ENCODE data around the gene OR6C76.
"Not testable (repeated sequence)": the region's sequence is repeated elsewhere in the genome, so short reads cannot be mapped to it uniquely, and the experiment has no call there.

OR6C76 gene

DNA sequence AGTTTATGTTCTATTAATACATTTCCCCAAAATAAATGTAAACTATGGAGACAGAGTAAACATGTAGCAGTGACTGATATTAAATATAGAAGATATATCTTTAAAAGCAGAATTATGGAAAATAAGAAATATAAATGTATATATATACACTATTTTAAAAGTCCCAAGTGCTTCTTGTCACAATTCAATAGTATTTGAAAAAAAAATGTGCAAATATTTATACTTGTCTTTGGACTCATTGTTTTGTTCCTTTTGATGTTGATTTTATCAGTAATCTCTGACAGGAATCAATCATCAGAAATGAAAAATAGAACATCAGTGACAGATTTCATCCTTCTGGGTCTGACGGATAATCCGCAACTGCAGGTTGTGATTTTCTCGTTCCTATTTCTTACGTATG, at the start of gene OR6C76:
OR6C76 (plus strand) TSS at position 301 of the 400 bp plus-strand sequence; CDS start at position 301, 0 bp downstream.
- DNase-seq = no peak

DNA sequence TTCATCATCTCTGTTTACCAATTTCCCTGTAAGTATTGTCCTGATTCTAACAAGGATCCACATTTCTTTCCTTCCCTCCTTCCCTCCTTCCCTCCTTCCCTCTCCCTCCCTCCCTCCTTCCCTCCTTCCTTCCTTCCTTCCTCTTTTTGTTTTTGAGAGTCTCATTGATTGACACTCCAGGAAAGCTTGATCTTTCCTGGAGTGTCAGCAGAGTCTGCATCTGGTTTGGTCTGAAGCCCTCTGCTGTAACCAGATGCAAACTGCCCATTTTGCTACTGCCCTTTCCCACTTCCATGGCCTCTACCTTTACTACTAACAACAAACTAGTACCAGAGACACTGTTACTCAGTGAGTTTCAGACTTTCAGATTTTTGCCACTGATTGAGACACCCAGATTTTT, 40.2 kb upstream of the OR6C76 start:
- no peak for DNase-seq

DNA sequence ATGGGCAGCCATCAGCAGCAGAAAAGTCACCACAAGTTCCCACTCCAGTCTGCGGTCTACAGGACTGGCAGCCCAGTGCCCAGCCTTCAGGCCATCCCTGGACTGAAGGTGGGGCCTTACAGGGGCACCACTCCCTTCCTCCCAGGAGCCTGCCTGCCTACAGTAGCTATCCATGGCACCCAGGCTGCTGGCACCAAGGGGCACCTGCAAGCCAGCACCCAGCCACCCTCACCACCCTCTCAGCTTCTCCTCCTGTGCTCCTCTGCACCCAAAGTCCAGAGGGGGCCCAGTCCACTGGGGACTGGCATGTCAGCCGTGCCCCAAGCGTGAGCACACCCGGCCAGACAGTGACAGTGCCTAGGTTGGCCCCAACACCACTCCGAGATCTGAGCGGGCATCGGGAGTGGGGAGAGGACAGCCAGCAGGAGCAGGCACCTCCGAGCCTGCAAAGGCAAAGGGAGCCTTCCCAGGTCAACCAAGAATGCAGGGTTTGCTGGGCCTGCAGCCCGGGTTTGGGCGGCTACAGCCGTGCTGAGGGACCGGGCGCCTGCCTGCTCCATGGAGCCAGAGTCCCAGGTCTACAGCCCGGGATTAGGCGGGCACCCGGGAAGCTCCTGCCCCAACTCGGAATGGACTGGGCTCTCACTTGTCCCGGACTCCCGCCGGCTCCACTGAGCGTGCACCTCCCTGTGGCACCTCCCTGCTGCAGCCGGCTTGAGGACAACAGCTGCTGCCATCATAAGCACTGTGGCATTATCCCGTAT, 33.8 kb upstream of the OR6C76 start:
- no peak for DNase-seq

DNA sequence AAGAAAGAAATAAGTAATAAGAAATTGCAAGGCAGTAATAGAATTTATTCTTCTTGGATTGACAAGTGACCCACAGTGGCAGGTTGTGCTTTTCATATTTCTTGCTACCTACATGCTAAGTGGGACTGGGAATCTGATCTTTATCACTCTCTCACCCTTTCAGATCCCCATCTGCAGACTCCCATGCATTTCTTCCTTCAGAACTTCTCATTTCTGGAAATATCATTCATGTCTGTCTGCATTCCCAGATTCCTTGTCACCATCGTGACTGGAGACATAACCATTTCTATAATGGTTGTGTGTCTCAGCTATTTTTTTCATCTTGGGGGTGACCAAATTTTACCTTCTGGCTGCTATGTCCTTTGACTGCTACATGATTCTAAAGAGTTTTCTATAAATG, 29.7 kb upstream of the OR6C76 start:
- no peak for DNase-seq

DNA sequence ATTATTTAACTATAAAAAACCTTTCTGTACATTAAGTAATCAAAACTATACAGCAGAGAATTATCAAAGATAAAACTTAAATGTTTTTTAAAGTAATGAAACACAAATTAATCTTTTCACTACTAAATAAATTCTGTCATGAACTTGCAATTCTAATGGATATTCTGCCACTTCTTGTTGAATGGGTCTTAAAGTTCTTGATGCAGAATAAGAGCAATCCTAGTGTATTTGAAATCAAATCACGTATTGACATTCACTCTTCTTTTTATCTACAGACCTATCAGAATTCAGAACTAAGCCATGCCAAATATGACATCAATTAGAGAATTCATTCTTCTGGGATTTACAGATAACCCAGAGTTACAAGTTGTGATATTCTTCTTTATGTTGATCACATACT, 25.8 kb upstream of the OR6C76 start, which contains the start of gene OR6C65:
OR6C65 (plus strand) TSS at position 301 of the 400 bp plus-strand sequence; CDS start at position 301, 0 bp downstream.
- DNase-seq = no peak

DNA sequence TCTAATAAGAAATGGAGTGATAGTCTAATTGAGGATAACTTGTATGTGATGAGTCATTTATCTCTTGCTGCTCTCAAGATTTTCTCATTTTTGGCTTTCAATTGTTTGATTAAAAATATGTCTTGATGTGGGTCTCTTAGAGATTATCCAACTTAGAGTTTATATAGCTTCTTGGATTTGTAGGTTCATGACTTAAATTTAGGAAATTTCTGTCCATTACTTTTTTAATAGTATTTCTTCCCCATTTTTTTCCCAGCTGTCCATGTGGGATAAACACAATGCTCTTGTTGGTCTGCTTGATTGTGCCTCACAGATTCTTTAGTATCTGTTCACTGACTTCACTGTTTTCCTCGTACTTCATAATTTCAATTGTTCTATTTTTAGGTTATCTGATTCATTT, 18.2 kb upstream of the OR6C76 start:
- no peak for DNase-seq

DNA sequence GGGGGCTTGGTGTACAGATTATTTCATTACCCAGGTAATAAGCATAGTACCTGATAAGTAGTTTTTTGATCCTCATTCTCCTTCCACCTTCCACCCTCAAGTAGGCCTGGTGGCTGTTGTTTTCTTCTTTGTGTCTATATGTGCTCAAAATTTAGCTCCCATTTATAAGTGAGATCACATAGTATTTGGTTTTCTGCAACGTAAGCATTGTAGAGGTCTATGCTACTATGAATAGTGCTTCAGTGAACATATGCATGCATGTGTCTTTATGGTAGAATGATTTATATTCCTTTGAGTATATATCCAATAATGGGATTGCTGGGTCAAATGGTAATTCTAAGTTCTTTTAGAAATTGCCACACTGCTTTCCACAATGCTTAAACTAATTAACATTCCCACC, 16.9 kb upstream of the OR6C76 start:
- not testable (repeated sequence) for DNase-seq

DNA sequence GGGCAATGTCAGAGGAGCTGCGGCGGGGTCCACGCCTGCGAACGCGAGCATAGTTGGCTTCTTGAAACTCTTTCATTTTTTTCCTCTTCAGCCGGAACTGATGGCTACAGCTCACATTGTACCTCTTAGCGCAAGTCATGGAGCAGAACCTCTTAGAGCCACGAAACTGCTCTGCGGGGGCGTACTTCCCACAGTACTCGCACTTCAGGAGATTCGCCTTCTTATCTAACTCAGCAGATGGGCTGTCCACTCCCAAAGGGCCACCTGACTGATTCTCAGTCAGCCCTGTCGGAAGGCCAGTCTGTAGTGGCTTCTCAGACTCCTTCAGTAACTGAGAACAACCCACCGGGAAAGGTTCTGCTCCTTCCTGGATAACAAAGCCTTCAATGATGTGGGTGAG, 13.9 kb upstream of the OR6C76 start:
- DNase-seq = not testable (repeated sequence)

DNA sequence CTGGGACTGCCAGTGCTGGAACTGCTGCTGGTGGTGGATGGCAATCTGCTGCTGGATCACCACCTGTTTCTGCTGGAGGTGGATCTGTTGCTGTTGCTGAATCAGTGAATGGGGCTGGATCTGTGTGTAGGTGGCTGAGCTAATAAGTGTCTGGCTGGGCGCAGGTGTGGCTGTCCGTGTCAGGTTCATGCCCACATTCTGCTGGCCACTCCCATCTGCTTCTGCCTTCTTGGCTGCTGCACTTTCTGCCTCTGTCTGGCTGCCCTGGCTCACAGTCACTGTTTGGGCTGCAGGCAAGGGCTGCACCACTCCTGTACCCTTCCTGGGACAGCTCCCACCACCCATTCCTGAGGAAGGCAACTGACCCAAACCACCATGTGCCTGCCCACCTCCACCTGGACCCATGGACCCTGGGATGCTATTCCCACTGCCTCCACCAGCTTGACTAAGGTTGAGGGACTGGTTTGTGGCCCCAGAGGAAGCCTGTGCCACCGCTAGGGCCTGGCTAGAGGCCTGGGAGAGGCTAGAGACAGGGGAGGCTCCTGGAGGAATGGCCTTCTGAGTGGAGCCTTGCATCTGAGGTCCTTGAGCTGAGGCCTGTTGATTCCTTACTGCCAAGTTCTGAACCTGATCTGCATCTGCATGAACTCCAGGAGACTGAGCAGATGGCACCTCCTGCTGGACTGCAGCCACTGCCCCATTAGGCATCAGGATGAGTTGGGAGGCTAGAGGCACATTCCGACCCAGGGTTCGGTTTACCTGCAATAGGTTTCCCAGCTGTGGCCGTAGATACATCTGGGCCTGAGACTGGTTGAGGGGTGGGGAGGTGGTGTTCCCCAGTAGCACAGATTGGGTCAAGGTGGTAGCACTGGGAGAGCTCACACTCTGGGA, 12.3 kb upstream of the OR6C76 start:
- DNase-seq = not testable (repeated sequence)

DNA sequence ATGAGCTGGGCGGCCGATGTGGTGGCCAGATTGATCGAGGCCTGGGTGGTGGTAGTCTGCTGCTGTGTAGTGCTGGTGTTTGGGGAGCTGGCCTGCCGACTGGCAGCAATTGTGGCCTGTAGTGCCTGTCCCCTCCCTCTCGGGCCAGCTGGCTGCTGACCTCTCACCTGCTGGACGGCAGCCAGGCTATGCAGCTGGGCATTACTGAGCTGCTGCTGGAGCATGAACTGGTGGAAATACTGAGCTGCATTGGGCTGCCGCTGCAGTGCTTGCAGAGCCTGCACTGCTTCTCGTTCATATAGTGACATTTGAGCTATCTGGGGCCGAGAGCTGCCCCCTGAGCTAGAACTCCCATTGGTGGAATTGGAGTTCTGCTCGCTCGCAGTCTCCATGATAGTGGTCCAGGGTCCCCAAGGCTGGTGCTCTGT, 11.6 kb upstream of the OR6C76 start:
- not testable (repeated sequence) for DNase-seq

DNA sequence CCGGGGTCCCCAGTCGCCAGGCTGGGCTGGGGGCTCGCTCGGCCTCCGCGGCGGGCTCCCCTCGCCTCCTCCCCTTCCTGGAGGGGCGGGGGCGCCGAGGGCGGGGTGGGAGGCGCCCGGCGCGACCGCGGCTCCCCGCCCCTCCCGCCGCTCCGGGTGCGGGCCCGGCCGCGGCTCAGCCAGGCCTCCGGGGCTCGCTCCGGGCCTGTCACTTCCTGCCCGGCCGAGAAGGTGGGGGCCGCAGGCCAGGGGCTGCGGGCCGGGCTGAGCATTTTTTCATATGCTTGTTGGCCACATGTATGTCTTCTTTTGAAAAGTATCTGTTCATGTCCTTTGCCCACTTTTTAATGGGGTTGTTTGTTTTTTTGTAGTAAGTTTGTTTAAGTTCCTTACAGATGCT, 11.2 kb upstream of the OR6C76 start:
- DNase-seq = not testable (repeated sequence)

DNA sequence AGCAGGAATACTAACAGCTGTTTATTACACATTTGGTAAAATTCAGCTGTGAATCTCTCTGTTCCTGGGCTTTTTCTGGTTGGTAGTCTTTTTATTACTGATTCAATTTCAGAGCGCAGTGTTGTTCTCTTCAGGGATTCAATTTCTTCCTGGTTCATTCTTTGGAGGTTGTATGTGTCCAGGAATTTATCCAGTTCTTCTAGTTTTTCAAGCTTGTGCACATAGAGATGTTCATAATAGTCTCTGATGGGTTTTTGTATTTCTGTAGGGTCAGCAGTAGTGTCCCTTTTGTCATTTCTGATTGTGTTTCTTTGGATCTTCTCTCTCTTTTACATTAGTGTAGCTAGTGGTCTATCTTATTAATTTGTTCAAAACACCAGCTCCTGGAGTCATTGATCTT, 9.1 kb upstream of the OR6C76 start:
- no peak for DNase-seq

DNA sequence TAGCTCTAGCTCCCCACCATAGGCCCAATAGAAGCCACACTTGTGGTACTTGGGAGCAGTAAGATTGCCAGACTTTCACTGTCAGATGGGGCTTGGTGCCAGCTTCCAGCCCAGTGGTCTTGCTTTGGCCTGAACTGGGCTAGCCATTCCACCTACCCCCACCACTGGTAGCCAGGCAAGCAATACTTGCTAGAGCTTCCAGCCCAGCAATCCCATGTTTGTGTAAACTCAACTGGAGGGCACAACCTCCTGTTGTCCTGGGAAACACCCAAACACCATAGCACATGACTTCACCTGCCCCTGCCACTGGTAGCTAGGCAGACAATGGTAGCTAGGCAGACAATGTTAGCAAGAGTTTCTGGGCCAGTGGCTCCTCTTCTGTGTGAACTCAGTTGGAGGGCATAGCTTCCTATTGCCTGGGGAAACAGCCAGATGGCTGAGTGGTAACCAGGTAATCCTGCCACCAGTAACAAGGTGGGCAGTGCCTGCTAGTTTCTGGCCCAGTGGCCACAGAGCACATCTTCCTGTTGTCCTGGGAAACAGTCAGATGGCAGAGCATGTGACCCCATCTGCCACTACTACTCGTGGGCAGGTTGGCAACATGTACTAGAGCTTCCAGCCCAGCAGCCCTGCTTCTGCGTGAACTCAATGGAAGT, 5.6 kb upstream of the OR6C76 start:
- DNase-seq = no peak

DNA sequence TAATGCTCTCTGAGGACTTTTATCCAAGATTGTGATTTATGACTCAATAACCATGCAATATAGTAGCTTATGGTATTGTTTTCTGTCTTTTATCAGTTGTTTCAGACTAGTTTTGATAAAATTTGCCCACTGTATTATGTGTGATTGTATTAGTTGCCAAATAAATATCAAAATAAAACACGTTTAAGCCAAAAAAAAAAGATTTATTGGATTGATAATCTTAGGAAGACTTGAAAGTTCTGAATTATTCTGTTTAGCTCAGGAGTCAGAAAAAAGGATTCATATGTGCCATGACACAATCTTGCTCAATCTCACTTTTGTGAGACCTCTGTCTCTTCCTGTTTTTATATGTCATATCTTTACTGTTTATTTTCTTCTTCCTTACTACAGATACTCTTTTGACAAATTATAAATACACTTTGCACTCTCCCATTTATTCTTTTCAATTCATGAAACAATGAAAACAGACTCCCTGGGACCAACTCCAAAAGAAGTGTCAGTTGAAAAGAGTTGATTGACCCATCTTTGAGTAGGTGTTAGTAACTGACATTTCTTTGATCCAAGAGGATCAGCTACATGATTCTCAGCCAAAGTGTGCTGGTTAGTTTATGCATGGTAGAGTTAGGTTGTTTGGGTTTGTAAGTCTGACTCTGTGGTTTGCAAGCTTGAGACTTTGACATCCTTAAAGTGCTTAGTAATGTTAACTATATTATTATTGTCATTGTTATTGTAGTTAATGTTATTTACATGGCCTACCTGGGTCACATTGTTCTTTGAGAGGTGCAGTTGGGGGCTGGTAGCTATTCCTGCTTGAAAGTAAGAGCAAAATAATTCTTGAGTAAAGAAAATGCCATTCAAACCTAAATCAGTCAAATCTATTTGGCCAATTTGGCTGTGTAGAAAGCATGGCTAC, 2.5 kb downstream of the OR6C76 start:
- DNase-seq = no peak

DNA sequence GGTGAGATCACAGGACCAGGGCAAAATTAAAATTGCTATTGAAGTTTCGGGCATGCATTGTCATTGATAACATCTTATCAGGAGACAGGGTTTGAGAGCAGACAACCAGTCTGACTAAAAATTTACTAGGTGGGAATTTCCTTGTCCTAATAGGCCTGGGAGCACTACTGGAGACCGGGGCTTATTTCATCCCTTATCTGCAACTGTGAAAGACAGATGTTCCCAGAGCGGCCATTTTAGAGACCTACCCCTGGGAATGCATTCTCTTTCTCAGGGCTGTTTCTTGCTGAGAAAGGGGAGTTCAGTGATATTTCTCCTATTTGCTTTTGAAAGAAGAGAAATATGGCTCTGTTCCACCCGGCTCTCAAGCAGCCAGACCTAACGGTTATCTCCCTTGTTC, 15.2 kb downstream of the OR6C76 start:
- not testable (repeated sequence) for DNase-seq

DNA sequence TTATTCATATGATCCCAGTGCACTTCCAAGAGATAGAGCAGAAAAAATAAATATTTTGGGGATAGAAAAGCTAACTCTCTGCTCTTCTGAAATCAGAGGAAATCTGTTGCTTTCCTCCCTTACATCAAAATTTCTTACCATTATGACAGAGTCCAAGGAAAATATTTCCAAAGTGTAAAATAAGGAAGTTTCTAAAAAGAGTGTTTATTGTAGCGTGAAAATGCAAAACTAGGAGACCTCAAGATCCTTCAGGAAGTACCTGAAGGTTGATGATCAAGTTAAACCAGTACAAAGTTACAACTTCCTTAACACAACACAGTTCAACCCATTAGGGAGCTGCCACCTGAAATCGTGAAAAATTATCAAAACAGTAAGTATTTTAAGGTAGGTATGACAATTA, 17.7 kb downstream of the OR6C76 start, which contains the start of gene OR6C2:
OR6C2 (plus strand) TSS at position 301 of the 400 bp plus-strand sequence. CDS start 8,138 bp downstream, outside the sequence.
- DNase-seq = no peak

DNA sequence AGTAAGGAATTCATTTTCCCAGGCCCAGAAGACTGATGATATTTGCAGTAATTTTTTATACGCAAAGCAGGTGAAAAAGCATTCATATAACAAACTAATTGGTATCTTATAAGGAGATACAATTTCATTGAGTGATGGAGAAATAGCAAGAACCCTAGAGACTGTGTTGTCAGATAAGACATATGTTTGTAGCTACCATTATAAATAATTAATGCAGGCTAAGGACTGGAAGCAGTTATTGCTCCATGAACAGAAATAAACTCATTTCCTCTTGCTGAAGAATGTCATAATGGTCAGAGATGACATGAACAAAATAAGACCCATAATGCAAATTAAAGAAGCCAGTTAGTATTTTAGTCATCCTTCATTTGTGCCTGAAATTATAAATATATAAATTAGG, 19.3 kb downstream of the OR6C76 start:
- DNase-seq = no peak

DNA sequence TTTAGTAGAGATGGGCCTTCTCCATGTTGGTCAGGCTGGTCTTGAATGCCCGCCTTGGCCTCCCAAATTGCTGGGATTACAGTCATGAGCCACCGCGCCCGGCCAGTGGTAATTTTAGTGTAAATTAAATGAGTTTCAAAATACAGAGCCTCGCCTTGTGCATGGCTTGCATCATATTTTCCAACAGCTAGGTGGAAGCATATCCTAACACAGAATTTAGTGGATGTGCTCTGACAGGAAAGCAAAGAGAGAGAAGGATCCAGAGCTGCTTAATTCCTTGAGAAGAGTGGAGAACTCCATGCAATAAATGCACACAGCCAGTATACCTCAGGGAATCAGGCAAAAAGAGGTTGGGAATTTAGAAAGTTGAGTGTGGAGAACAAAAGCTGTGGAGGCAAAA, 20.3 kb downstream of the OR6C76 start:
- DNase-seq = no peak

DNA sequence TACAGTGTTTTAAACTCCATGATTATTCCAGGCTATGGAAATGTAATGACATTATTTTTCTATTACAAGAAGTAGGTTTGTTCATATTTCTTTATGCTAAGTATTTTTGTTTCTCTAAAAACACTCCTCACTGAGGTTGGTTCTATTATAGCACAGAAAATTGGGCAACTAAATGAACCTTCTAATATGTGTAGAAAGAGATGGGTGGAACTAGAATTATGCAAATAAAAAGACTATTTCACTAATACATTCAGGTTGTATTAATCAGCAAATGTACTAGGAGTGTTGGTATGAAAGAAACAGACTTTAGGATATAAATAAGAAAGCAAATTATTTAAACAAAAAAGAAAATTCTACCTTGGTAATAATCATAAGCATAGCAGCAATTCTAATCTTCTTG, 22.8 kb downstream of the OR6C76 start:
- DNase-seq = no peak

DNA sequence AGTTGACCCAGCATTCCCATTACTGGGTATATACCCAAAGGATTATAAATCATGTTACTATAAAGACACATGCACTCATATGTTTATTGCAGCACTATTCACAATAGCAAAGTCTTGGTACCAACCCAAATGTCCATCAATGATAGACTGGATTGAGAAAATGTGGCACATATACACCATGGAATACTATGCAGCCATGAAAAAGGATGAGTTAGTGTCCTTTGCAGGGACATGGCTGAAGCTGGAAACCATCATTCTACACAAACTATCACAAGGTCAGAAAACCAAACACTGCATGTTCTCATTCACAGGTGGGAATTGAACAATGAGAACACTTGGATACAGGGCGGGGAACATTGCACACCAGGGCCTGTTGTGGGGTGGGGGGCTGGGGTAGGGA, 38.9 kb downstream of the OR6C76 start:
- DNase-seq = not testable (repeated sequence)

DNA sequence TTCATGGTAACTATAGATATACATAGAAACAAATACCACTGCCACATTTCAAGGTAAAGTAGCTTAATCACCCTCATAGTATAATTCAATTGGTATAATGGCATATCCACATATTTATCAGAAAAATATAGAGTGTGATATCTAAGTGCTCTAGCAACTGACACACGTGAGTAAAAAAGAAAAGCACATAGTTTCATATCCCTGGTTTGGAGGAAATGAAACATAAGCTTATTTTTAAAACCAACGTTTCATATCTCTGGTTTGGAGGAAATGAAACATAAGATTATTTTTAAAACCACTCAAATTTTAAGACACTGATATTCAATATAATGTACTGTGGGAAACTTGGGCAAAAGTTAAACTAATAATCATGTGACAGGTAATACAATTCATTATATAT, 41.8 kb downstream of the OR6C76 start:
- no peak for DNase-seq

DNA sequence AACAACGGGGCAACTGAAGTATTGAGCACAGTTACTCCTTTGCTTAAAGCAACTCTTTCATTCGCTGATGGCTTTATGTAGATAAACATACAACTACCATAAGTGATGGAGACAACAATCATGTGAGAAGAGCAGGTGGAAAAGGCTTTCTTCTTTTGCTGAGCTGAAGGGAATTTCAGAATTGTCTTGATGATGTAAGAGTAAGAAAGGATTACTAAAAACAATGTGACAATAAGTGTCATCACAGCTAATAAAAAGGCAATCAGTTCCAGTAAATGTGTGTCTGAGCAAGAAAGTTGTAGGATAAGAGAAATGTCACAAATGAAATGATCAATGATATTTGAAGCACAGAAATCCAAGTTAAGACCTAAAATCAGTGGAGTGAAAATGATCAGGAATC, 43.2 kb downstream of the OR6C76 start:
- DNase-seq = no peak
